Smooth muscle cell of the brain vasculature (primary cell): ENCODE measurements around the gene PDZRN4.

Experiments
- DNase-seq: peaks from one replicate; pipeline ENCODE4 v3.0.0-alpha.2; 2012; ENCODE audit warnings: low read depth, low spot score

The PDZRN4 gene

GRCh38 chr12:41356181-41356580 lies 168.1 kb downstream of the PDZRN4 start:
- no peak for DNase-seq

DNA sequence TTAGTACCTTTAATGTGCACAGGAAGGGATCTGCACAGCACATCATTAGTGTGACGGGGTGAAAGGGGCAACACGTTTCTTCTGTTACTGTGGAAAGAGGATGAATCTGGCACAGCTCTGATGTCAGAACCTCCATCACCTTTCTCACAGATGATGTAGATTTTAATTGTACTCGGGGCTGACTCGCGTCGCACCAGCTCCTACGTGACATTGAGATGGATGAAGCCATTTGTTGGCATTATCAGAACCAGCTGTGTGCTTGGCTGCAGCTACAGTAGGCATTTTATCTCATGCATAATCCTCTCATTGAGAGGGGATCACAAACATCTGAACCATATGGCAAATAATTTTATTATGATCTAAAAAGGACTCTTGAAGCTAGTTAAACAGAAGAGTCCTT lies 173.6 kb downstream of the PDZRN4 start:
- no peak for DNase-seq

DNA sequence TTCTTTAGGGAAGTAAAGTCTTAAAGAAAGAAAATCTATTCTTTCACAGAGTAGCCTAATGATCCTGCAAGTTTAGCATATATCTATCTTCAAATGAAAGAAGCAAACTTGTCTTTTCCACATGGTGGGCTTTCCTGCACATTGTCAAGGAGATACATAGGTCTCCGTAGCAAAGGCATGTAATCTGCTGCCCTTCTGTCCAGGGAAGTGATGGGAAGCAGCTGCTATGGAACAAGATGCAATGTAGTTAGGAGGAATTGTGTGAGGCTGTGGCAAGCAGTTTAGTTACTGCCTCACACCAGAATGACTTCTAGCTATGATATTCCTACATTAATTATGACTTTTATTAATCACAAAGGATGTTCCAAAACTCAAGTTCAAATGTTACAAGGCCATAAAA lies 174.4 kb downstream of the PDZRN4 start:
- no peak for DNase-seq

- no peak for DNase-seq
These were observed 174.8 kb downstream of the PDZRN4 start for GRCh38 chr12:41362931-41363330.

DNA sequence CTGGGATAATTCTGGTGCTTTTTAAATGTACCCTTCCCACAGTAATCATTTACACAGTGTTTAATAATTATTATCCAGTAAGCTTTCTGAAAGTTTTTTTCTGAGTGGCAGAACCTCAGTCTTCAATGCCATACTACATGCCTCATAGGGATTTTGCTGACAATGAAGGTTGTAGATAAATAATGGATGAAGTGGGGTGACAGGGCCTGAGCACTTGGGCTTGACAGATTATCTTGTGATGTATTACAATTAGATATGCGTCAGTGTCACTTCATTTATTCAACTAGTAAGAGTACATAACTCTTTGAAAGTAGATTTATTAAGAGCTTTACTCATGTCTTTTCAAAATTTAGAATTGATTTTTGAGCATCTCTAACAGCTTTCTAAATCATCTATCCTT lies 176.1 kb downstream of the PDZRN4 start:
- no peak for DNase-seq

GRCh38 chr12:41365653-41366171 lies 177.6 kb downstream of the PDZRN4 start:
- no peak for DNase-seq

DNA sequence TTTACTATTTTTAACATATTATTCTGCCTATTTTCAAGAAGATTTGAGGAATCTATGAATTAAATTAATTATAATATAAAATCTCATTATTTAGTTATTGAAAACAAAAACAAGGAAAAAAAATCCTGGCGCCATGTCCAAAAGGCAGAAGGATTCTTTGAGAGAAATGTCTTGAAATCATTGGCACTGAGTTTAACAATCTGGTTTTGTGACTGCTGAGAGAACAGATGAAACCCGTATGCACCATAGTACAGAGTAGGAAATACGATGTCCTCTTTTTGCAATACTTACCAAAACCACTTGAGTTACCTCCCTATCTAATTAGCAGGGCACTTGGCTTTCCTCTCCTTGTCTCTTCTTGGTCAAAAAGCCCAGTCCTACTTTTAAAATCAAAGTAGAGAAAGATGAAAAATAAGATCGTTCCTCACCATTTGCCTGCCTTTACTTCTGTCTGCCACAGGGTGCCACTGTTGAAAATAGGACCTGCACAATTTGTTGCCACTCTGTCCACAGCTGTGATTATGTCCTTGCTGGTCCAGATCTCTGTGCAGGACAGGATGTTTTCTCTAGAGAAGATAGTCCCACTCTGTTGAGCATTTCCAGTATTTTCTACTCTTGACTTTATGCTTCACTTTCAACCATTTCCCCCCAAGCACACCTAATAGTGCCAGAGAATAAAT lies 179.7 kb downstream of the PDZRN4 start:
- no peak for DNase-seq

- no peak for DNase-seq
These were observed 192.8 kb downstream of the PDZRN4 start for GRCh38 chr12:41380878-41381277.

- DNase-seq: no peak
These were observed 214.7 kb downstream of the PDZRN4 start for GRCh38 chr12:41402801-41403200.

GRCh38 chr12:41407232-41407799 lies 219.2 kb downstream of the PDZRN4 start:
- no peak for DNase-seq

GRCh38 chr12:41409628-41410027 lies 221.5 kb downstream of the PDZRN4 start:
- no peak for DNase-seq

DNA sequence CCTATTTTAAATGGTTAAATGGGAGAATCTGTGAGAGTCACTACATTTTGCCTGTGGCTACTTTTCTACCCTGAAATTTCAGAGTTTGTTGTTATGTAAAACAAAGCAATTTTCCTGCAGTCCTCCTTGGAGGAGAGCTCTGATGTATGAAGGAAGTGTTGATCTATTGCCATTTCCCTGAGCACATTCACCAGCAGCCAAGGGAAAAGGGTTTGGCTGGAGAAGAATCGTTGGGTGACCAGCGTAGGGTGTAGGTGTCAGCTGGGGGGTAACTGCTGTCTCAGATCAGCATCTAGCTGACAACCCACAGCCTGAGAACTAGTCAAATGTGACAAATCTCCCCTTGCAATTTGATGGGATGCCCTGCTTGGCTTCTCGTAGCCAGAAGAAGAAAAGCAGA lies 230.5 kb downstream of the PDZRN4 start:
- no peak for DNase-seq

DNA sequence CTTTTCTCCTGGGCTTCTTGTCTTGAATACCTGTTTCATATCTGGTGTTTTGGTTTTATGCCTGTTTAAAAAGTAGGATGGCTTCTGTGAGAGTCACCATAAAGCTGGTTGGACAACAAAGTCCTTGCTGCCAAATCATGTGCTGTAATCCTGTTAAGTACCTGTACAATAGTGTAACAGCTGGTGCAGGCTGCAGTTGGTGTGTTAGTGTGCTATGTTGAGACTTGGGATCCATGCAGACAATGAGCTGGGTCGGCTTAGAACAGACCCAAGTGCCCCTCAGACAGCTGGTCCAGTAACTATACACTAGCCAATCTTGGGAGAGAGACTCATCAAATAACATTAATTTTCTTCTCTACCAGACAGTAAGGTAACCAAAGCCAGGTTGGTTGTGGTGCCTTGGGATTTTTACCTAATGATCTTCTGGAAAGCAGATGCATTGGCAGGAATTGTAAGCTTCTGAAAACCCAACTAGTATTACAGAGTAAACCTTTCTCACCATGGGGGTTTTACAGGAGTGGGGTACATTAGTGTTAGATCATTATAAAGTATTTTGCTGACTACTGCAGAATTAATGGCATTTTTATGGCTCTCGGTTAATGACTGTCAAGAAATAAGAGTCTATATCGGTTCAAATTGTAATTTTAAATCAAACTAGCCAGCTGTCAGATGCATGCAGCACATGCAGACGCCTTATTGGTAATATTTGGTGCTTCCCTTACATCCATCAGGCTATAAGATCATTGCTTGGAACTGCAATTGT lies 231.2 kb downstream of the PDZRN4 start:
- DNase-seq: no peak

- DNase-seq: no peak
These were observed 236.5 kb downstream of the PDZRN4 start for GRCh38 chr12:41424651-41425050.

DNA sequence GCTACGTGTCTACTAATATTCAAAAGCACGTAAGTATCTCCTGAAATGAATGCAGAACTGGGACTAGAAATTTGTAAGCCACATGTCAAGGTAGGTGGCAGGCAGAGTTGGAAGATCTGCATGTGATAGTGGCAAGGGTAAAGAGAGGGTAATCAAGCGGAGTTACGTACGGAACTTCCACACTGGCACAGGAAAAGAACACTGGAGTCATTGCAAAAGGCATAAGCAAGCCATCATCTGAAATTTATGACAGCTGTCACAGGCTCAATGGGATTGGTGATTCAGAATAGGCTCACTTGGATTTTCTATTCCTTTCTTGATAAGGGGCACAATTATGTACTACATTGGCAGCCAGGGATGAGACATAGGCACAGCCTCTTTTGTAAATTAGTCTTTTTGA lies 245.3 kb downstream of the PDZRN4 start:
- DNase-seq: no peak

- no peak for DNase-seq
These were observed 248.0 kb downstream of the PDZRN4 start for GRCh38 chr12:41436076-41436475.

DNA sequence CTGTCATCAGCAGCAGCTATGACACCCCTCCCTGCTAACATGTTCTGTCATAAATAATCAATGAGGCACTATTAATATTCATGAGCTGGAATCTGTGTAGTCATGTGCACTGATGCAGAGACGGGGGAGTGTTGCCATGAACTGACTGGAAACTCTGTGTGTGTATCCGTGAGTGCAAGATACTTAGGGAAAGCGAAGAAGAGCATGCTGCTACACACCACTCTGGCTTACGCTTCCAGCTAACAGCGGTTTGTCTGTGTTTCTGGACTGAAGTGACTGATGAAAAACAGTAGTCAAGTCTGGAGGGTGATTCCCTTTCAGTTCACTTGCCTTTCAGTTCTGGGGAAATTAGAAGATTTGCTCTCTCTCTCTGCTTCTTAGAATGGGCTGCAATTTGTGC lies 249.4 kb downstream of the PDZRN4 start:
- DNase-seq: no peak

DNA sequence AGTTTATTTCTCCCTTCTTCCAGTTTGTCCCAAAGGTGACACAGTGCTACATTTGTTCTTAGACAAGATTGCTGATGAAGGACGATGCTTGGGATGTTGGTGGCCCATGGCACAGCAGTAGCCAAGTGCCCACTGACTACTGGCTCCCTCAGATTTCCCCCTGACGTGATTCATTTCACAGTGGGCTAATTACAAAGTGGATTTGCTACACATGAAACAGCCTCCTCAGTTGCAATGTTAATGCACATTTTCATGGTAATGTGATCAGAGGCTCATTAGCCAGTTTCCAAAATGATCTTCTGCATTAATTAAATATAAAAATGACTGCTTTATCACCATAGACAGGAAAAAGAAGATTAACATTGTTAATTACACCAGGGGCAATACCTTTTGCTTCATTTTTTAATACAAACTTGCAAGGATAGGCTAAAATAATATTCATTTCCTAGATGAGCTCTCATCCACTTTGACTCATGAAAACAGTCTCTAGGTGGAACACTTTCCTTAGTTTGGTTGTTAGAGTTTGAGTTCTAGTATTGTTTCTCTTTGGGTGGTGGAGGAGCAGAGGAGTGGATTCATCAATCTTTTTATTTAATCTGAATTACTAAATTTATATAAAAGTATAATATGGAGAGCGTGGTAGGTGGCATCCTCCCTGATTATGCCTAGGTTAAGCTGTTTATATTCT lies 250.9 kb downstream of the PDZRN4 start:
- no peak for DNase-seq

GRCh38 chr12:41439801-41440200 lies 251.7 kb downstream of the PDZRN4 start:
- no peak for DNase-seq

- no peak for DNase-seq
These were observed 253.1 kb downstream of the PDZRN4 start for GRCh38 chr12:41441180-41441579.

DNA sequence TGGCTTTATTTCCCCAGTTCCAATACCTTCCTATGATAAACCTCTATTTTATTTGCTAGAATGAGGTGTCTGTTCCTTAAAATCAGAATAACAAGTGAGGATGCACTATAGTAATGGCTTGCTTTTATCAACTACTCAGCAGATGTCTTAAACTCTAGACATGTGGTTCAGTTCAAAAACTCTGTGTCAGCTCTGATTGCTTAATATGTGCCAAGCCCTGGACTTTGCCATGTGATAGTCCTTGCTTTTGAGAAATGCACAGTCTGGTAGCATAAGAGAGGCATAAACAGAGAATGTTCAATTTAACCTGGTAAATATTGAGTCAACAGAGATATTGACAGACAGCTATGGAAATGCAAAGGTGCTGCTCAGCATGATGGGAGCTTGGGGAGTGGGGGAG lies 254.8 kb downstream of the PDZRN4 start:
- no peak for DNase-seq

GRCh38 chr12:41443690-41444089 lies 255.6 kb downstream of the PDZRN4 start:
- DNase-seq: no peak
